K562 (cell line): ENCODE measurements around the gene TOPORS. TPM values are rescaled to one million over a fixed set of nuclear protein-coding genes. Genes with fewer than 3 reads are reported as not detected.

ENCODE experiments used
- CC2D1A ChIP-seq: fragments of 450-650 bp; IDR thresholded peaks from 2 replicates; pipeline ENCODE4 v1.6.1; 2017; ENCODE audit warnings: mild to moderate bottlenecking
- E2F6 ChIP-seq, 2 experiments: IDR thresholded peaks; 2 replicates each; pipeline ENCODE4 v1.6.1; 2011; ENCODE audit warnings: borderline replicate concordance in 1 of 2, control low read depth in 1 of 2, low read depth in 1 of 2, low read length in 1 of 2, mild to moderate bottlenecking in 1 of 2, mixed read lengths in 1 of 2, moderate library complexity in 1 of 2; ENCODE audit not compliant: insufficient read depth in 1 of 2, insufficient read length in 1 of 2, poor library complexity in 1 of 2, severe bottlenecking in 1 of 2; ENCODE audit errors: extremely low read depth in 1 of 2
- GATAD2B ChIP-seq: fragments of 450-650 bp; IDR thresholded peaks from 2 replicates; pipeline ENCODE4 v1.6.1; 2017; ENCODE audit warnings: mild to moderate bottlenecking, borderline replicate concordance
- JUNB ChIP-seq: fragments of 450-650 bp; formaldehyde crosslinking; conservative IDR thresholded peaks from 2 replicates; pipeline ENCODE4 v1.4.0; 2020; ENCODE audit warnings: mild to moderate bottlenecking
- MYC ChIP-seq, 2 experiments: fragments of 250-450 bp in 1 of 2; sonication (Bioruptor Pico) in 1 of 2; IDR thresholded peaks; 2 replicates each; pipeline versions ENCODE4 v1.5.1 to v1.6.1; 2012 to 2021; ENCODE audit warnings: low read depth in 2 of 2, borderline replicate concordance in 1 of 2, improper control_type of control experiment in 1 of 2, low read length in 1 of 2, mild to moderate bottlenecking in 1 of 2, moderate library complexity in 1 of 2
- NCOA2 ChIP-seq, 2 experiments: fragments of 450-650 bp; IDR thresholded peaks; 2 replicates each; pipeline ENCODE4 v1.6.1; 2018; ENCODE audit warnings: mild to moderate bottlenecking in 2 of 2, moderate library complexity in 1 of 2; ENCODE audit not compliant: partially characterized antibody in 2 of 2
- NFATC3 ChIP-seq: fragments of 450-650 bp; IDR thresholded peaks from 2 replicates; pipeline ENCODE4 v1.6.1; 2017; ENCODE audit warnings: mild to moderate bottlenecking
- SMAD4 ChIP-seq: fragments of 250-450 bp; sonication (Bioruptor Pico); conservative IDR thresholded peaks from 2 replicates; pipeline ENCODE4 v1.8.0; 2021; ENCODE audit warnings: inconsistent platforms, mild to moderate bottlenecking, moderate library complexity
- SREBF1 ChIP-seq: fragments of 150-350 bp; IDR thresholded peaks from 2 replicates; pipeline ENCODE4 v1.6.1; 2014; ENCODE audit warnings: antibody characterized with exemption, low read depth, low read length, borderline replicate concordance
- TCF7L2 ChIP-seq: fragments of 150-350 bp; IDR thresholded peaks from 2 replicates; pipeline ENCODE4 v1.6.1; 2016; ENCODE audit warnings: low read depth, mild to moderate bottlenecking, low read length, moderate library complexity
- TRIM25 ChIP-seq: fragments of 450-650 bp; IDR thresholded peaks from 2 replicates; pipeline ENCODE4 v1.7.0; 2016; ENCODE audit warnings: borderline replicate concordance
- ZHX1 ChIP-seq: fragments of 150-350 bp; conservative IDR thresholded peaks from 2 replicates; pipeline ENCODE4 v1.6.1; 2014; ENCODE audit warnings: low read length
- ZNF57 ChIP-seq: fragments of 450-650 bp; formaldehyde crosslinking; IDR thresholded peaks from 2 replicates; pipeline ENCODE4 v1.4.0; 2020; ENCODE audit warnings: mild to moderate bottlenecking, moderate library complexity
- polyA plus RNA-seq, 8 experiments: library from polyadenylated mRNA; depleted of rRNA in 4 of 8; stranded (reverse) in 5 of 8; unstranded in 3 of 8; fragments of >200 nt; fragmentation: Nextera tagmentation in 2 of 8; fragmentation: Illumina TruSeq in 1 of 8; extraction: Ambion mirVana in 2 of 8; extraction: Trizol in 1 of 8; gene quantifications; 2 replicates each; pipeline versions ENCODE4 v1.2.1 to v1.2.3, GENCODE V29; 2011 to 2014; ENCODE audit warnings: inconsistent platforms in 1 of 8, missing spikeins in 1 of 8
- total RNA-seq, 7 experiments: library from RNA; depleted of rRNA in 6 of 7; stranded (reverse); fragments of >200 nt in 6 of 7; fragmentation: Illumina TruSeq in 2 of 7; extraction: Trizol in 2 of 7; gene quantifications; 2 replicates each; pipeline versions ENCODE4 v1.2.1 to v1.2.3, GENCODE V29; 2011 to 2021; ENCODE audit warnings: low replicate concordance in 1 of 7
- TF ChIP-seq, protein P1 (sequence below): IDR thresholded peaks from 2 replicates; pipeline ENCODE4 v1.6.1; 2014; ENCODE audit warnings: antibody characterized with exemption
- TF ChIP-seq, protein P2 (sequence below): sonication (generic); formaldehyde crosslinking; IDR thresholded peaks from 2 replicates; pipeline ENCODE4 v1.9.0; 2022; ENCODE audit warnings: mild to moderate bottlenecking, missing genetic modification reagents
- TF ChIP-seq, protein P3 (sequence below), 2 experiments: fragments of 200-800 bp in 1 of 2; sonication (Bioruptor generic) in 1 of 2; sonication (generic) in 1 of 2; formaldehyde crosslinking in 1 of 2; IDR thresholded peaks in 1 of 2; conservative IDR thresholded peaks in 1 of 2; 2 replicates each; pipeline versions ENCODE4 v1.5.0 to v1.6.1; 2016 to 2020; ENCODE audit warnings: missing compliant biosample characterization in 1 of 2, missing genetic modification characterization in 1 of 2, missing genetic modification reagents in 1 of 2

Gene TOPORS
- total and polyA plus RNA-seq, 9 of the 15 experiments (the other 6 are each of a cell fraction or from before 2014, with no cell fraction given): 4.3 to 19.6 (median 9.9) TPM

DNA sequence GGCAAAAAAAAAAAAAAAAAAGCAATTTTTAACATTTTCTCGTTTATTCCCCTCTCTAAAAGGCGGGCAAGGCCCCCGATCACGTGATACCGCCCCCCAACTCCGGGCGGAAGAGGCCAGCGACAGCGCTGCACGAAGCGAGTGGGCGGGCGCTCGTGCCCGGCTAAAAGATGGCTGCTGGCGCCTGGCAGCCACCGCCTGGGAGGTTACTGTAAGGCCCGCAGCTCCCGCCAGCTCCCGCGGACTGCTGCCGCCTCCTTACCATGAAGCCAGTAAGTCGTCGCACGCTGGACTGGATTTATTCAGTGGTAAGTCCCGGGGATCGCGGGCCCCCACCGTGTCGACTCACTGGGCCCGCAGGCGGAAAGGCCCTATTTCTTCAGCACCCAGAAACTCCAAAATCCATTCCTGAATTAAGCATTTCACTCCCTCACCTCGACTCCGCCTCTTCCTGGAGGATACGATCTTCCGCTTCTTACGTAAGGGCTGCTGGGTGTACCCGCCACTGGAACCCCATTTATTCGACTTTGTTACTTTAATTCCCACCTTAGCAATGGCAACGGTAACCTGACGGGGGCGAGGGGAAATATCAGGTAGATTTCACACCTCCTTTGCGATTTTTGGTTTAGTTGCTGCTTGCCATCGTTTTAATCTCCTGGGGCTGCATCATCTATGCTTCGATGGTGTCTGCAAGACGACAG, at the start of gene TOPORS, which contains the start of gene SMIM27 (continued):
- peak; percentile 37; the same call in 1 of the 2 replicates for TF ChIP-seq MYC (IDR thresholded peaks at IDR 0.05; ENCODE audit: low read depth, low read length)
- no peak for TF ChIP-seq MYC (CRISPR knock-in tag; IDR thresholded peaks at IDR 0.05; ENCODE audit: borderline replicate concordance, low read depth)
- TF ChIP-seq NCOA2 (IDR thresholded peaks at IDR 0.05; ENCODE audit: partially characterized antibody in 2 of 2): no peak
- TF ChIP-seq TRIM25: no peak
- peak; percentile 28 to 73 for TF ChIP-seq E2F6 (IDR thresholded peaks at IDR 0.05; ENCODE audit: borderline replicate concordance in 1 of 2, extremely low read depth in 1 of 2, insufficient read depth in 1 of 2, insufficient read length in 1 of 2, low read depth in 1 of 2, low read length in 1 of 2, poor library complexity in 1 of 2, severe bottlenecking in 1 of 2)
- TF ChIP-seq, protein P1, sequence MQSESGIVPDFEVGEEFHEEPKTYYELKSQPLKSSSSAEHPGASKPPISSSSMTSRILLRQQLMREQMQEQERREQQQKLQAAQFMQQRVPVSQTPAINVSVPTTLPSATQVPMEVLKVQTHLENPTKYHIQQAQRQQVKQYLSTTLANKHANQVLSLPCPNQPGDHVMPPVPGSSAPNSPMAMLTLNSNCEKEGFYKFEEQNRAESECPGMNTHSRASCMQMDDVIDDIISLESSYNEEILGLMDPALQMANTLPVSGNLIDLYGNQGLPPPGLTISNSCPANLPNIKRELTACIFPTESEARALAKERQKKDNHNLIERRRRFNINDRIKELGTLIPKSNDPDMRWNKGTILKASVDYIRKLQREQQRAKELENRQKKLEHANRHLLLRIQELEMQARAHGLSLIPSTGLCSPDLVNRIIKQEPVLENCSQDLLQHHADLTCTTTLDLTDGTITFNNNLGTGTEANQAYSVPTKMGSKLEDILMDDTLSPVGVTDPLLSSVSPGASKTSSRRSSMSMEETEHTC: peak; percentile 36; the same call in 1 of the 2 replicates
- no peak for TF ChIP-seq TCF7L2
- TF ChIP-seq SMAD4 (CRISPR knock-in tag): 0 out of 2 replicates have a peak, but pooled peaks have one; percentile 34
- no peak for TF ChIP-seq ZHX1
- 0 out of 2 replicates have a peak, but pooled peaks have one; percentile 29 for TF ChIP-seq SREBF1
- no peak for TF ChIP-seq ZNF57 (CRISPR knock-in tag)
- no peak for TF ChIP-seq NFATC3
- no peak for TF ChIP-seq JUNB (CRISPR knock-in tag)
- TF ChIP-seq GATAD2B: no peak
- TF ChIP-seq, protein P2, sequence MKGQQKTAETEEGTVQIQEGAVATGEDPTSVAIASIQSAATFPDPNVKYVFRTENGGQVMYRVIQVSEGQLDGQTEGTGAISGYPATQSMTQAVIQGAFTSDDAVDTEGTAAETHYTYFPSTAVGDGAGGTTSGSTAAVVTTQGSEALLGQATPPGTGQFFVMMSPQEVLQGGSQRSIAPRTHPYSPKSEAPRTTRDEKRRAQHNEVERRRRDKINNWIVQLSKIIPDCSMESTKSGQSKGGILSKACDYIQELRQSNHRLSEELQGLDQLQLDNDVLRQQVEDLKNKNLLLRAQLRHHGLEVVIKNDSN (CRISPR knock-in tag): peak; percentile 91
- no peak for TF ChIP-seq CC2D1A
- TF ChIP-seq, protein P3, sequence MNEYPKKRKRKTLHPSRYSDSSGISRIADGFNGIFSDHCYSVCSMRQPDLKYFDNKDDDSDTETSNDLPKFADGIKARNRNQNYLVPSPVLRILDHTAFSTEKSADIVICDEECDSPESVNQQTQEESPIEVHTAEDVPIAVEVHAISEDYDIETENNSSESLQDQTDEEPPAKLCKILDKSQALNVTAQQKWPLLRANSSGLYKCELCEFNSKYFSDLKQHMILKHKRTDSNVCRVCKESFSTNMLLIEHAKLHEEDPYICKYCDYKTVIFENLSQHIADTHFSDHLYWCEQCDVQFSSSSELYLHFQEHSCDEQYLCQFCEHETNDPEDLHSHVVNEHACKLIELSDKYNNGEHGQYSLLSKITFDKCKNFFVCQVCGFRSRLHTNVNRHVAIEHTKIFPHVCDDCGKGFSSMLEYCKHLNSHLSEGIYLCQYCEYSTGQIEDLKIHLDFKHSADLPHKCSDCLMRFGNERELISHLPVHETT (CRISPR knock-in tag; conservative IDR thresholded peaks at IDR 0.05 in 1 of 2, IDR thresholded peaks at IDR 0.05 in 1 of 2): no peak
